Cardiac septum (tissue), 1 donor: ENCODE measurements around the gene MUC6. TPM values are rescaled to one million over a fixed set of nuclear protein-coding genes. Genes with fewer than 3 reads are reported as not detected.
"Not testable (repeated sequence)": the region's sequence is repeated elsewhere in the genome, so short reads cannot be mapped to it uniquely, and the experiment has no call there.

Experiments
- DNase-seq: peaks from one replicate; pipeline ENCODE4 v3.0.0-alpha.2; 2020; ENCODE audit warnings: low spot score
- intact Hi-C: fragments of 100-400 bp; cut with DNase I; formaldehyde crosslinking; loops from one replicate; pipeline ENCODE4 v1.14.0; 2022
- total RNA-seq: library from RNA; stranded (reverse); fragmentation: NEBNext Ultra II Directional; extraction: Animal tissue kit (Norgen Biotek cat#: 25700); gene quantifications from one replicate; pipeline ENCODE4 v1.2.1, GENCODE V29; 2021
- donor health status: DM: no; HTN: no; CAD: no.

Gene MUC6
- total RNA-seq, 1 donor from 2014 or later = not detected

DNA sequence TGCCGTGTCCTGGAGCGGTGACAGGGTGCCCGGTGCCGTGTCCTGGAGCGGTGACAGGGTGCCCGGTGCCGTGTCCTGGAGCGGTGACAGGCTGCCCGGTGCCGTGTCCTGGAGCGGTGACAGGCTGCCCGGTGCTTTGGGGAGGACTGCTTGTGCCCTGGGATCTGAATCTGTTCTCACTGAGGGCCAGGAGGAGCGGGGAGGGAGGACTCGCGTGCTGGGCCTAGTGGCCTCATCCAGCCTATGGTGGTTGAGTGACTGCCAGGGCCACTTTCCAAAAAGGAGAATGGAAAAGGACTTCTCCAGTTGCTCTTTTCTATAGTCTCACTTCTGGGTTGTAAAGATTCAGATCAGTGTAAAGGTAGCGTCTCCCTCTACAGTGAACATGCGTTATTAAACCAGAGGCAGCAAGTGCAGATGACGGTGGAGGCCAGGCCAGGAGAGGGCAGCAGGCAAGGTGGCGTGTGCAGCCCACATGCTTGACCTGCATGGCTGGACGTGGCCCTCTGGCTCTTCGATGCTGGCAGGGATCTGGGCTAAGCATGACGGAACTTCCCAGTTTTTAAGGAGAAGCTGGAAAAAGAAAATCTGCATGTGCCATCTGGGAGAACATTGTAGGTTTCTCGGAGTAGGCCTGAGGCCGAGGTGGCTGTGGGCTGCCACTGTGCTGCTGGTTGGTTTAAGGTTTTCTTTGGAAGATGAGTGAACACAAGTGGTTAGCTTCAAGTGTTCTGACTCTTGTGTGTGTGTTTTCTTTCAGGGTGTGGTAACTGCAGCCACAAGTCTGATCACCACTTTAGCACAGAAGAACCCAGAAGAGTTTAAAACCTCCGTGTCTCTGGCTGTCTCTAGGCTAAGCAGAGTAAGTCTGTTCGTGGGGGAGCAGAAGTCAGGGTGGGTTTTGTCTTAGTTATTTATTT, 55.8 kb downstream of the MUC6 start:
- DNase-seq = no peak
- intact Hi-C loops = no loop called here

DNA sequence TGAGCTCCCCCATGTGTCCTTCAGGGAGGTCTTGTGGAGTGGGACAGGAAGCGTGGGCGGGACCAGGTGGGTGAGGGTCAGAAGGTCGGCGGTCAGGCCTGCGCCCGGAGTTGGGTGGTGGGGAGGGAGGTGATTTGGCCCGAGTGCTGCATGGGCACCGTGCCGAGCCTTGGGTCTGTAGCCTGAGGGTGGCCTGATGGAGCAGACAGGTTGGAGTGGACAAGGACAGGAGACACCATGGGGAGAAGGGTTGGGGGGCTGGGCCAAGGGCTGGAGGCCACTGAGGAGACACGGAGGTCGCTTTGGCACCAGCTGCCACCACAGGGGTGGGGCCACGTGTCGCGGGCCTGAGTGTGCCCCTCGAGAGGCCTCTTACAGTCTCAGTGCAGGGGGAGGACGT, 57.7 kb downstream of the MUC6 start:
- intact Hi-C loops = no loop called here
- no peak for DNase-seq

DNA sequence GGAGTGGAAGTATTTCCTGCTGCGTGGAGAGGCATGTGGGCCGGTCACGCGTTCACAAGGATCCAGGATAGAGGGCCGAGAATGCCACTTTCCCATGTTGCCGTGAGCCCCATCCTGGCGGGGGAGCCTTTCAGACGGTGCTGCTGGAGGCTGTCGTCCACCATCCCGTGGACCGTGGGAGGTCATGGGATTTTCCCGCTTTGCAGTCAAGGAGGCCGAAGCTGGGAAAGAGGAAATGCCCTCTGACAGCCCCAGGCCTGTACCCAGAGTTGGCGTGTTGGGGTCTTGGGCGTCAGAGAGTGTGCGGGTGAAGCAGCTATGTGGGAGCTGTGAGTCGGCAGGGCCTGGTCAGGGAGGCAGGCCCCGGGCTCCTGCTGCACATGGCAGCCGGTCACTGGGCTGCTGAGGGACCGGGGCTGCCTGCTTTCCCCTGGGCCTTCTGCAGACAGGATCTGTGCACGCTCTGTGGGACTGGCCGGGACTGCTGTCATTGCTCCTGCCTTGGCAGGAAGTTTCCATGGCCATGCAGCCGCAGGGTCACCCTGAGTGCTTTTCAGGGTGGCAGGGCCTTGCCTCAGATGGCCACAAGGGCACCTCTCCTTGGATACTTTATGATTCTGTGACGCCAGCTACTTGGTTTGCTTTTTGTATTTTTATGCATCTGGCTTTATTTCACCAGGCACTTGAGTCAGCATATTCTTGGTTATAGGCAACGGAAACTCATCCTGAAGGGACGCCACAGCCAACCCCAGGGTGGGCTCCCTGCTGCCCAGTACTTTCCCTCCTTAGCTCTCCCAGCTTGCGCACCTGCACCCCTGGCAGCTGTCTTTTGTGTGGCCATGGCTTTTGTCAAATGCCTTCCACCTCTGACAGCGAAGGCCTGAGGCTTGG, 58.4 kb downstream of the MUC6 start:
- no peak for DNase-seq
- intact Hi-C loops = no loop called here

DNA sequence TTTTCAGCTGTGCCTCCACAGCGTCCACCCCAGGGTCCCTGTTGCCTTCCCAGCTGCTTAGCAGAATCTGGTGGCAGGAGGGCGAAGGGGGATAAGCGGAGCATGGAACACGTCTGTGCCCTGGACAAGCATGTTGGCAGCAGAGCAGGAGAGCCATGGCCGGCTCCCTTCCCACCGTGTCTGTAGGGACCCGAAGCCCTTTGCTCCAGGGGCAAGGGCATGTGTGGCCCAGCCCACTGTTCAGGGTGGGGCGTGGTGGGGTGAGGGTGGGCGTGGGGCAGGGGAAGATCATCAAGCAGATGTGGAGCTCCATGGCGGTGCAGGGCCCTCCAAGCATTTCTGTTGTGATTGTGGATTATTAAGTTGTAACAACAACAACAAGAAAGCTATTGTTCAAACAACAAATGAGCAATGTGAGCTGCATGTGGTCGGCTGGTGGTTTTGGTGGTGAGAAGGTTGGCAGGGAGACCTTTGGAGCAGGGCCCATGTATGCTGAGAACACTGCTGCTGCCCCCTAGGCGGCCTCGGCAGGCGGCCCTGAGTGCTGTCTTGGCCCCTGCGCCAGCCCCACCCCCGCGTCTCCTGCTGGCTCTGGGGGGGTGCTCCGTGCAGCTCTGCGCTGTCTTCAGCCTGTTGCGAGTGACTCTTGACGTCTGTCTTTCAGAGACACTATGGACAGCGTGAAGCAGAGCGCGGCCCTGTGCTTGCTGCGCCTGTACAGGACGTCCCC, 59.9 kb downstream of the MUC6 start:
- DNase-seq = no peak
- intact Hi-C loops = no loop called here

DNA sequence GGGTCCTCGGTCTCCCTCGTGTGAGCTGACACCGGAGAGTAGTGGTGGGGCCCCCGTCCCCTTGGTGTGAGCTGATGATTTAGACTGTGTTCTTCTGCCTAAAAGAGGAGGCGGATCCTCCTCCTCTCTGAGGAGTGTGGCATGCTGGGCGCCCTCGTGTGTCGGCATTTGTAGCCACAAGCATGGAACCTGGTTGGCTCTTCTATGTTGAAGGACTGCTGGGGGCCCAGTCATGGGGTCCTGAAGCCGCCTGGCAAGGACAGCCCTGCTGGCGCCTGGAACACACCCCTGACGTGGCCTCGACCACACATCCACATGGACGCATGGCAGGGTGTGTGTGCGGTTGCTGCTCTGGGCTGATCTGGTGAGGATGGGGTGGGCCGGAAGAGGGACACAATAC, 60.7 kb downstream of the MUC6 start:
- no peak for DNase-seq

DNA sequence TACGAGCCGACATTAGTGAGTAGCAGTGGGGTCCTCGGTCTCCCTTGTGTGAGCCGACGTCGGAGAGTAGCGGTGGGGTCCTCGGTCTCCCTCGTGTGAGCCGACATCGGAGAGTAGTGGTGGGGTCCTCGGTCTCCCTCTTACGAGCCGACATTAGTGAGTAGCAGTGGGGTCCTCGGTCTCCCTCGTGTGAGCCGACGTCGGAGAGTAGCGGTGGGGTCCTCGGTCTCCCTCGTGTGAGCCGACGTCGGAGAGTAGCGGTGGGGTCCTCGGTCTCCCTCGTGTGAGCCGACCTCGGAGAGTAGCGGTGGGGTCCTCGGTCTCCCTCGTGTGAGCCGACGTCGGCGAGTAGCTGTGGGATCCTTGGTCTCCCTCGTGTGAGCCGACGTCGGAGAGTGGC, 61.1 kb downstream of the MUC6 start:
- DNase-seq, intact Hi-C loops: not testable (repeated sequence)

More for the DNA sequence above, 60.7 kb downstream of the MUC6 start:
- intact Hi-C loops = no loop called here

DNA sequence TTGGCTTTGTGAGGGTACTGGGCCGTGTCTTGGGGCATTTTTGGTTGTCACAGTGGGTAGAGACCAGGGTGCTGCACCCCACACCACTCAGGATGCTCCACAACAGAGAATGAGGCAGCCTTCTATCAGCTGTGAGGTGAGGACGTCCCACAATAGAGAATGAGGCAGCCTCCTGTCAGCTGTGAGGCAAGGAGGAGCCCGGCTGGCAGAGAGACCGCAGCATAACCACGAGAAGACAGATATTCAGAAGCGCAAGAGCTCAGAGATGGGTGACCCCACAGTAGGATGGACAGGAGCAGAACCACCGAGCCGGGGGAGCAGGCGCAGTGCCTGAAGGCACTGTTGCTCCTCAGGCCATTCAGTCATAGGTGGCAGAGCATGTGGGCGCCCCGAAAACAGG, 63.3 kb downstream of the MUC6 start:
- intact Hi-C loops = no loop called here
- DNase-seq = no peak

DNA sequence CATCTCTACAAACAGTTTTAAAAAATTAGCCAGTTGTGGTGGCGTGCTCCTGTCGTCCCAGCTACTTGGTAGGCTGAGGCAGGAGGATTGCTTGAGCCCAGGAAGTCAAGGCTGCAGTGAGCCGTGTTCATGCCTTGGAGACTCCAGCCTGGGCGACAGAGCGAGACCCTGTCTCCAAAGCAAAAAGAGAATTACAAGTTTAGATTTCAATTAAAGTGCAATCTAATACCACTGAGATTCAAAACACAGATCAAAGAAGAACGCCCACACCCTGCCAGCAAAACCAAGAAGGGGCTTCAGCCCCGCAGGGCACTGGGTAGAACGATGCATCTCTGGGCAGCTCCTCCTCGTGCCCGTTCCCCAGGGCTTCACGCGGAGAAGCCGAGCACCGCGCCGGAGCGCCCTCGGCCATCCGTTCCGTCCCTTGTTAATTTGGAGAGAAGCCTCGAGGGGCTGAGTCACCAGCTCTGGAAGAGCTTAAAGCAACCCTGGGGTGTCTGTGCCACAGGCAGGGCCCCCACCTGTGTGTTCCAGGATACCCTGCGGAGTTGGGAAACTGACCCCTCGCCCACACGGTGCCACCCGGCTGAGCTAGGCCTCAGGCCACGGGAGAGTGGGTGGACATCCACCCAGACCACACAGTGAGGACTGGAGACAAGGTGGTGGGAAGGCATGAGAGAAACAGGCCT, 63.9 kb downstream of the MUC6 start:
- DNase-seq = no peak
- intact Hi-C loops = no loop called here

DNA sequence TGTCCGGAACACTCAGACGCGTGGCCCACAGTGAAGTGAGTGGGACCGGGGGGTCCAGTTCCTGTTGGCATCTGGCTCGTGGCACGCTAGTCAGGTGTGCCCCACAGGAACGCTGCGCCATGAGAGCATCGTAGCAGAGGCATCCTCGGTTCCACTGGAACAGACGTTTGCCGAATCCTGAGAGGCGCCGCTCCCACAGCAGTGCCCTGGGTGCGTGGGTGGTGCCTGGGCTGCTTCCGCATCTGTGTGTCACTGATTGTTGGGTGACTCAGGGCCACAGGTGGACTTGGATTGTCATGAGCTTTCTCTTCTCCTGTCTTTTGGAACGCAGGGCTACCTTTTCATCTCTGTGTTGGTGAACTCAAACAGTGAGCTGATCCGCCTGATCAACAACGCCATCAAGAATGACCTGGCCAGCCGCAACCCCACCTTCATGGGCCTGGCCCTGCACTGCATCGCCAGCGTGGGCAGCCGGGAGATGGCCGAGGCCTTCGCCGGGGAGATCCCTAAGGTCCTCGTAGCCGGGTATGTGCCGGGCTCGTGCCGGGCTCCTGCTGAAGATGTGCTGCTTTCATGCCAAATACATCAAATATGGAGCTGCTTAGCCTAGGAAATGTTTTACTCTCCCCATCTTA, 64.7 kb downstream of the MUC6 start:
- intact Hi-C loops = no loop called here
- no peak for DNase-seq

DNA sequence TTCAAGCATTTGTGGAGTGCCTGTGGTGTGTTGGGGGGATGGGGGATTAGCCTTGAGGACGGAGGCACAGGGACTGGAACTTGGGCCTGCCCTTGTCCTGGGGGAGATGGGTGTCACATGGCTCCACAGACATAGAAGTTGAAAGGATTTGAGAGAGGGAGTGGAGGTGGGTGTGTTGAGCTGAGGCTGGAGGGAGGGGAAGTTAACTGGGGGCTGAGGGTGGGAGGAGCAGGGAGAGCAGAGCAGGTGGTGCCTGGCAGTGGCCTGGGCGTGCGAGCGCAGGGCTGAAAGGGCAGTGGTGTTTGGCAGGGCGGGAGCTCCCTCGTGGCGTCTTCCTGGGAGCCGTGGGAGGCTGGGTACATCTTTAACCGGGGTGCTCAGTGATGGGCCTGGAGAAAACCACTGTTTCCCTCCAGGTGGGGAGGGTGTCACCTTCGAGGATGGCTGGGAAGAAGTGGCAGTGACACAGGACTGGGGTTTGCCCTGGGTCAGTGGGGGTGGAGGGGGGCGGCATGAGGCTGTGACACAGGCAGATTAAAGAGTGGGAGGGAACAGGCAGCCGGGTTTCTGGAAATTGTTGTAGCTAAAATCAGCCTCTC, 65.3 kb downstream of the MUC6 start:
- intact Hi-C loops = no loop called here
- DNase-seq = no peak

DNA sequence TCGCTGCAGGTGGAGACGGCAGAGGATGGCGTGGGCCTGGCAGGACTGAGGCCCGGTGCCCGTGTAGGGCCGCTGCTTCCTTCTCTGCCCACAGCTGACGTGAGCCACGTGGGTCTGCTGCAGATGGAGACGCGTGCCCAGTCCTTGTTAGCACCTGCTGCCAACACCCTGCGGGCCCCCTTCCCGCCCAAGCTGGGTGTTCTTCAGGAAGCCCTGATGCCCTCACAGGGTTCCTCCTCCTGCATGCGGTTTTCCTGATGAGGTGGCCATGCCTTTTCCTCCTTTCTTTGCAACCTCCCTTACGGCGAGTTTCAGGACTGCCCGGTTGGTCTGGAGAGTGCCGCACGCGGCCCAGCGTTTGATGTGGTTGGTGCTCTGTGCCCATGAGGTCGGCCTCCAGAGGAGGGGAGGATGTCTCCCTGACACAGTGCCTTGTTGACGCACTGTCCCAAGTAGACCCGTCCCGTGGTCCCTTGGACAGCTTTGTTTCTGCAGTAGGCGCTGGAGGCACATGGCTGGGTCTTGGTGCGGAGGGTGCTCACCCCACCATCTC, 66.1 kb downstream of the MUC6 start:
- no peak for DNase-seq
- intact Hi-C loops = no loop called here

DNA sequence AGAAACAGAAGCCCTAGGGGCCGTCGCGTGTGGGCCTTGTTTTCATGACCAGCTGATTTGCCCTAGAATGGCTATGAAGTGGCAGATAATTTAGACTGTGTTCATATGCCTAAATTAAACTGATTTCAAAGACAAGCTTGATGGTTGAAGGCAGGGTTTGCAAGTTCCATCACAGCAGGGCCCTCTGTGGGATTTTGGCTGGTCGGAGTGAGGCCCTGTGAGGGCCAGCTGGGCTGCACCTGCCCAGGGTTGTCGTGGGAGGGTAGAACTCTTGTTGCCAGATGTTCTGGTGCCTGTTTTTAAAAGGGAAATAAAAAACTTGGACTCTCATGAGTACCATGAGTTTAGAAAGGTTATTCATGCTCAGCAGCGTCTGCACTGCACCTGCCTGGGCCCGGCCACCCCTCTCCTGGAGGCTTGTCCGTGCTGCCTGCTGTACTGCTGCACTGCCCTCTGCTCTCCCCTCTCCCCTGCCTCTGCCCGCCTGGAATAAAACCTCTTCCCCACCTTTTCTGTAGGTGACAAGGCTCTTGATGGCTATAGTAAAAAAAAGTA, 66.8 kb downstream of the MUC6 start:
- no peak for DNase-seq
- intact Hi-C loops = no loop called here

DNA sequence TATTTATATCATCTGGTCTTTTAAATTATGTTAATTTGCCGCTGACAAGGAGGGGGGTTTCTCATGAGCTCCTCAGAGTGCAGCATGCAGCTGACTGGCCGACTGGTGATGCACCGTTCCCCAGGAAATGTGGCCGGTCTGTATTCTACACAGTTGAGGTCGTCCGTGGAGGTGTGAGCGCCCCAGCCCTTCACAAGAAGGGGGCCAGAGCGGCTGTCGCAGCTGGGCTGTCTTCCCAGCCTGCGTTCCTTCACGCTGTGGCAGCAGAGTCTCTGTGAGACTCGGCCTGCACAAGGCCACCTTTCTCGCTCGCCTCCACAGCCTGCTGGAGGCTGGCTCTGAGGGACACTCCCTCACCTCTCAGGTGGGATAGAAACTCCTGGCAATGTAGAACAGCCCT, 67.7 kb downstream of the MUC6 start:
- intact Hi-C loops = no loop called here
- no peak for DNase-seq

DNA sequence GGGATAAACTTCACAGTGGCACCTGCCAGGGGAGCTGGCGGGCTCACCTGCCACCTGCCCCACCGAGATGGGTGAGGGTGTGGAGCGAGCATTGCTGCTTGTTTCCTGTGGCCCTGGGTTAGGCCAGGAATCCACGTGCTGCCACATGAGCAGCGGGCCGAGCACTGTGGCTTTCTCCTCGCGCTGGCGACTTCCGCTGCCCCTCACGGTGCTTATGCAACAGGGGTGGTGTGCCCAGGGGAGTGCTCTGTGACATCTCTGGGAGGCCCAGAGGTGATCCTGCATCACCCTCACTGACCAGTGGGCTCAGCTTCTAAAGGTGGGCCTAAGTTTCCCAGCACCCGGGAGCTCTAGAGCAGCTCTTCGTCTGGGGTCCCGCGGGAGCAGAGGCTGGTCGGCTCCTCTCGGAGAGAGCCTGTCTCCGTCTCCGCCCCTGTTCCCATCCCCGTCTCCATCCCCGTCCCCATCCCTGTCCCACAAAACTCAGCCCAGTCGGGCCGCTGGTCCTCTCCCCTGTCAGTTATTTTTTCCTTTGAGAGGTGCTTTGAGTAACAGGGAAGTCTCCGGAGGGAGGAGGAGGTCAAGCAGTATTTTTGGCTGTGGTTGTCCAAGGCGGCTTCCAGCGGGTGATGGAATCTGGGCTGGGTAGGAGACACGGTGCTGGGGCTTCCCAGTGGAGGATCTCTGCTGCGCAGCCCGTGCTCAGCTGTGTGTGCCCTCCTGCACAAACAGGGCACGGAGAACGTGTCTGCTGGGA, 68.3 kb downstream of the MUC6 start:
- DNase-seq = no peak
- intact Hi-C loops = no loop called here

DNA sequence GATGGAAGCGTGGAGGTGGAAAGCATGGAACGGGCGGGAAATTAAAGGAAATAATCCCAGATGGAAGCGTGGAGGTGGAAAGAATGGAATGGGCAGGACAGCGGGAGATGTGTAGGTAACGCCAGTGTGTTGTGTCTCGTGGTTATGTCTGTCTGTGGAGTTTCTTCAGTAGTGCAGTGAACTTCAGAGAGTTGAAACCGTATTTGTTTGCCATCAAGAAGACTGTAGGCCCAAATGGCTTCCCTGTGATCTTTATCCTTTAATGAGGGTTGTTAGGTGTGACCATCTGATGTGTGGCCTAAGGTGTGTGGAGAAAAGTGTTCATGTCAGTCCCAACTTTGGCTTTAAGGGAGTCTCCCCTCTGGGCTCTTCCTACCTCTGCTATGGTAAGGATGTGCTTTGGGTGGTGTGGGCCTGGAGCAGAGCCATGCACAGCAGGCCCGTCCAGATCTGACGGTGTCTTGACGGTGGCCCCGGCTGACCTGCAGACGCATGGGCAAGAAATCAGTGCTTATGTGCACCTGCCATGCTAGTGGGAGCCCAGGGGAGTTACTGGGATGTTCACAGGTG, 71.2 kb downstream of the MUC6 start:
- DNase-seq = no peak
- intact Hi-C loops = no loop called here

DNA sequence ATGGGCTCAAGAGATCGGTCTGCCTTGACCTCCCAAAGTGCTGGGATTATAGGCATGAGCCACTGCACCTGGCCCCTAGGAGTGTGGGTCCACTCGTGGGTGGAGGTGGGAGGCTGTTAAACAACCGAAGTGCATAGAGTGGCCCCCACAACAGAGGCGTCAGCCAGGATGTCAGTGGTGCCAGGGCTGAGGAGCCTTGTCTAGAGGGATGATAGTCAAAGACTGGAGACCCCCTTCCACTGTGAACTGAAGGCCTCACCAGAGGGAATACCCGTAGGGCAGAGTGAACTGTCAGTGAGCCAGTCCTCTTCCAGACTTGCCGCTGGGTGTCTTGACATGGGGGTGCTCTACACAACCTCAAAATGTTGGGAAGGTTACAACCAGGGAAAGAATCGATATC, 72.7 kb downstream of the MUC6 start:
- intact Hi-C loops = no loop called here

More for the DNA sequence above, 72.7 kb downstream of the MUC6 start:
- DNase-seq = no peak
